ENCODE results near the gene GRM8. TPM values are rescaled to one million over a fixed set of nuclear protein-coding genes. Genes with fewer than 3 reads are reported as not detected.

GRM8 gene
- total and polyA plus RNA-seq, 2 donors from 2014 or later, result 3.2 TPM; not detected in 1

- H3K4me3 ChIP-seq (ENCODE audit: low read length in 3 of 3), result no peak overlapping the region
- H3K9ac ChIP-seq (ENCODE audit: low read length in 3 of 3), result no peak overlapping the region
- peak in 3 of 5 donors; percentile 17 to 44 (median 38) for DNase-seq
- no peaks in the 10 kb centered on the region for H3K36me3 ChIP-seq (ENCODE audit: control insufficient read depth in 2 of 3, insufficient read depth in 3 of 3, low read length in 3 of 3)
- H3K27me3 ChIP-seq (ENCODE audit: control insufficient read depth, insufficient read depth, low read length), result no peaks in the 10 kb centered on the region
- H3K27ac ChIP-seq (ENCODE audit: low read depth in 2 of 2, low read length in 2 of 2), result no peak overlapping the region
- intact Hi-C loops (cut with DNase I), result no loop called here
- no peaks in the 10 kb centered on the region for H3K9me3 ChIP-seq (ENCODE audit: control insufficient read depth in 2 of 3, insufficient read depth in 1 of 3, low read length in 3 of 3)
- no peak for FAIRE-seq
- TF ChIP-seq CTCF (IDR thresholded peaks at IDR 0.05; ENCODE audit: borderline replicate concordance, extremely low read depth, insufficient read depth), result no peak
- no peaks in the 10 kb centered on the region for H3K4me1 ChIP-seq (ENCODE audit: control insufficient read depth in 2 of 3, insufficient read depth in 2 of 3, low read depth in 1 of 3, low read length in 3 of 3)
These were observed 476.2 kb downstream of the GRM8 start for GRCh38 chr7:126776498-126776897.

GRCh38 chr7:126774077-126774476 lies 478.7 kb downstream of the GRM8 start:
- Histone ChIP-seq H3K27ac (ENCODE audit: low read depth in 2 of 2, low read length in 2 of 2) (no peak overlapping the region), H3K9me3 (ENCODE audit: control insufficient read depth in 2 of 3, insufficient read depth in 1 of 3, low read length in 3 of 3) (no peaks in the 10 kb centered on the region), H3K27me3 (ENCODE audit: control insufficient read depth, insufficient read depth, low read length) (no peaks in the 10 kb centered on the region), H3K9ac (ENCODE audit: low read length in 3 of 3) (no peak overlapping the region), H3K36me3 (ENCODE audit: control insufficient read depth in 2 of 3, insufficient read depth in 3 of 3, low read length in 3 of 3) (no peaks in the 10 kb centered on the region), H3K4me3 (ENCODE audit: low read length in 3 of 3) (no peak overlapping the region), H3K4me1 (ENCODE audit: control insufficient read depth in 2 of 3, insufficient read depth in 2 of 3, low read depth in 1 of 3, low read length in 3 of 3) (no peaks in the 10 kb centered on the region)
- TF ChIP-seq CTCF (IDR thresholded peaks at IDR 0.05; ENCODE audit: borderline replicate concordance, extremely low read depth, insufficient read depth), result no peak
- intact Hi-C loops (cut with DNase I), result no loop called here
- FAIRE-seq, result no peak
- DNase-seq, result no peak

- no peak for TF ChIP-seq CTCF (IDR thresholded peaks at IDR 0.05; ENCODE audit: borderline replicate concordance, extremely low read depth, insufficient read depth)
- H3K4me1 ChIP-seq (ENCODE audit: control insufficient read depth in 2 of 3, insufficient read depth in 2 of 3, low read depth in 1 of 3, low read length in 3 of 3), result no peaks in the 10 kb centered on the region
- H3K9me3 ChIP-seq (ENCODE audit: control insufficient read depth in 2 of 3, insufficient read depth in 1 of 3, low read length in 3 of 3), result no peaks in the 10 kb centered on the region
- FAIRE-seq (no peak), DNase-seq (no peak)
- H3K36me3 ChIP-seq (ENCODE audit: control insufficient read depth in 2 of 3, insufficient read depth in 3 of 3, low read length in 3 of 3), result no peaks in the 10 kb centered on the region
- H3K27ac ChIP-seq (ENCODE audit: low read depth in 2 of 2, low read length in 2 of 2), result no peak overlapping the region
- H3K4me3 ChIP-seq (ENCODE audit: low read length in 3 of 3), result no peak overlapping the region
- no peak overlapping the region for H3K9ac ChIP-seq (ENCODE audit: low read length in 3 of 3)
- no peaks in the 10 kb centered on the region for H3K27me3 ChIP-seq (ENCODE audit: control insufficient read depth, insufficient read depth, low read length)
- intact Hi-C loops (cut with DNase I), result no loop called here
These were observed 483.9 kb downstream of the GRM8 start for GRCh38 chr7:126768836-126769235.

GRCh38 chr7:126760914-126761577 lies 491.7 kb downstream of the GRM8 start:
- Histone ChIP-seq H3K27ac (ENCODE audit: low read depth in 2 of 2, low read length in 2 of 2) (no peak overlapping the region), H3K27me3 (ENCODE audit: control insufficient read depth, insufficient read depth, low read length) (no peaks in the 10 kb centered on the region), H3K9ac (ENCODE audit: low read length in 3 of 3) (no peak overlapping the region), H3K4me3 (ENCODE audit: low read length in 3 of 3) (no peak overlapping the region), H3K9me3 (ENCODE audit: control insufficient read depth in 2 of 3, insufficient read depth in 1 of 3, low read length in 3 of 3) (no peaks in the 10 kb centered on the region), H3K36me3 (ENCODE audit: control insufficient read depth in 2 of 3, insufficient read depth in 3 of 3, low read length in 3 of 3) (no peaks in the 10 kb centered on the region), H3K4me1 (ENCODE audit: control insufficient read depth in 2 of 3, insufficient read depth in 2 of 3, low read depth in 1 of 3, low read length in 3 of 3) (no peaks in the 10 kb centered on the region)
- DNase-seq (no peak), FAIRE-seq (no peak)
- no peak for TF ChIP-seq CTCF (IDR thresholded peaks at IDR 0.05; ENCODE audit: borderline replicate concordance, extremely low read depth, insufficient read depth)
- intact Hi-C loops (cut with DNase I), result no loop called here

All from kidney (tissue), 14 donors.